SH-SY5Y (cell line): Measurements from ENCODE around the gene SGMS1.

Experiments
- GATA2 ChIP-seq: IDR thresholded peaks from 2 replicates; pipeline ENCODE4 v1.6.1; 2011; ENCODE audit warnings: mild to moderate bottlenecking, low read depth, low read length
- GATA3 ChIP-seq: IDR thresholded peaks from 2 replicates; pipeline ENCODE4 v1.6.1; 2011; ENCODE audit warnings: low read depth, mild to moderate bottlenecking, low read length, moderate library complexity

DNA sequence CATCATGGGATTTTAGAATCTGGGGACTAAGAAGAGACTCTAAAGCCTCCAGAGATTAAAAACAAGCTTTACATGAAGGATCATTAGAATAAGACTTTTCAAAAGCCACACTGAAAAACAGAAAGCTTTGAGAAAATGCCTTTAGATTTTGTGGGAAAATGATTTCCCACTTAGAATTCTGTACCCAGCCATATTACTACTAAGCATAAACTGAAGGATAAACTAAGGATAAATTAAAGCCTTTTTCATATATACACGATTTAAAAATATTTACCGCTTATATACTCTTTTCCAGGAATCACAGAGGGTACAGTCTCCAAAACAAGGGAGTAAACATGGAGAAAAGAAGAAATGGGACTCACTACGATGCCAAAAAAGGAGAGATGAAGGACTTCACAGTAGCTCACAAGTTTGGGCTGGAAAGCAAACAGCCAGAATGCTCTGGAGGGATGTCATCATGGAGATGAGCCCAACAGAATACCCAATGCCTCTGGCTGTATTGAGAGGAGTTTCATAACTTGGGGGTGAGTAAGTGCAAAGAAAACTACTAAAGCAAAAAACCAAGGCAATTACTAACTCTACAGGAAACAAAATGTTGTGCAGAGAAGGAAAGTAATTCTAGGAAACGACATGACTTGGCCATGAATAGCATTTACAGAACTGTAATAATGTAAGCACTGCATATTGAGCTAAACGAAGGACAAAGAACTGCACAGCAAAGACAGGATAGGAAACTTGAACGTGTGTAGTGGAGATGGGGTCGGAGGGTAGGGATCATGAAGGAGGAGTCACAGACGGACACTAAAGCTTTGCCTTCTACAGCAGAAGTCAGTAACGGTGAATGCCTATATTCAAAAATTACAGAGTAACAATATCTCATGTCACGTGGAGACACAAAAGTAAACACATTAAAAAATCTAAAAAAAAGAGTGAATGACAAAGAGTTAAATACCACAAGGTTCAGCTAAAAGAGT, 311.0 kb downstream of the SGMS1 start:
- TF ChIP-seq GATA3 (no peak), GATA2 (no peak)
